Mesothelial cell of epicardium (in vitro differentiated cells): ENCODE results near the gene SPATA2L. TPM values are rescaled to one million over a fixed set of nuclear protein-coding genes. Genes with fewer than 3 reads are reported as not detected.

ENCODE experiments used
- DNase-seq, 2 experiments: peaks; one replicate each; pipeline ENCODE4 v3.0.0; 2021; ENCODE audit warnings: low spot score in 2 of 2; ENCODE audit not compliant: unreplicated experiment in 2 of 2
- H3K27ac Mint-ChIP-seq: 2 replicates; pipeline ENCODE4 v1.8.0; 2021; ENCODE audit warnings: mixed read lengths
- H3K27me3 Mint-ChIP-seq: 2 replicates; pipeline ENCODE4 v1.8.0; 2021; ENCODE audit warnings: low read depth, mixed read lengths
- H3K36me3 Mint-ChIP-seq: 2 replicates; pipeline ENCODE4 v1.8.0; 2021; ENCODE audit warnings: mixed read lengths
- H3K4me1 Mint-ChIP-seq: 2 replicates; pipeline ENCODE4 v1.8.0; 2021; ENCODE audit warnings: mixed read lengths
- H3K4me3 Mint-ChIP-seq: 2 replicates; pipeline ENCODE4 v1.8.0; 2021; ENCODE audit warnings: mild to moderate bottlenecking, moderate library complexity, mixed read lengths
- H3K9me3 Mint-ChIP-seq: 2 replicates; pipeline ENCODE4 v1.8.0; 2021; ENCODE audit warnings: mixed read lengths
- total RNA-seq: library from RNA; stranded (reverse); gene quantifications from 3 replicates; pipeline ENCODE4 v1.2.1, GENCODE V29; 2021
- TF ChIP-seq, protein P1 (sequence below): fragments of 200-600 bp; sonication (generic); IDR thresholded peaks from one replicate; pipeline ENCODE4 v1.5.0; 2021; ENCODE audit warnings: antibody characterized with exemption; ENCODE audit not compliant: unreplicated experiment

The SPATA2L gene
- total RNA-seq, 1 donor from 2014 or later: 7.5 TPM

DNA sequence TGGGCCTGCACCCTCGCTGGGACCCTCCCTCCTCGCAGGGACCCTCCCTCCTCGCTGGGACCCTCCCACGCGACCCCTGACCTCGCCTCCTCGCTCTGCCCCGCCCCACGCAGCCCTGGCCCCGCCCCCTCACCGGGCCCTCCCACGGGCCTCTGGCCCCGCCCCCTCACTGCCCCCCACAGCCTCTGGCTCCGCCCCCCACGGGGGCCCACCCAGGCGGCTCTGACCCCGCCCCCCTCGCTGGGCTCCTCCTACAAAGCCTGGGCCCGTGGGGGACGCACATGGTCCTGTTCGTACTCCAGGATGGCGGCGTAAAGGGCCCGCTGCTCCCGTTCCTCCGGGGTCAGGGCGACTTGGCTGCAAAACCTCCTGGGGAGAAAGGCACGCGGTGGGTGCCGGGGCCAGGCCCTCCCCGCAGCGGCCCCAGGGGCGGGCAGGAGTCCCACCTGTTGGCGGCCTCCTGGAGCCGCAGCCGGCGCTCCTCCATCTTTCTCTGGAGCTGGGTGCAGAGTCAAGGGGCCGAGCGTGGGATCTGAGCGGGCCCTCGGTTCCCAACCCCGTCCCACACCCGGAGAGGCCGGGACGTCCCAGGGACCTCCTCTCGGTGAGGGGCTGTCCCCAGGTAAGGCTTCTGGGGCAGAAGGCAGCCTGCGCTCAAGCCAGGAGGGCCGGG is 10.2 kb upstream of the SPATA2L start:
- Mint-ChIP-seq H3K4me1 (no peaks in the 10 kb centered on the region), H3K27ac (no peak overlapping the region), H3K9me3 (peaks cover 4% of the 10 kb centered on the region), H3K36me3 (peaks cover 11% of the 10 kb centered on the region), H3K4me3 (peak overlapping the region; percentile 69), H3K27me3 (no peaks in the 10 kb centered on the region)
- TF ChIP-seq, protein P1, sequence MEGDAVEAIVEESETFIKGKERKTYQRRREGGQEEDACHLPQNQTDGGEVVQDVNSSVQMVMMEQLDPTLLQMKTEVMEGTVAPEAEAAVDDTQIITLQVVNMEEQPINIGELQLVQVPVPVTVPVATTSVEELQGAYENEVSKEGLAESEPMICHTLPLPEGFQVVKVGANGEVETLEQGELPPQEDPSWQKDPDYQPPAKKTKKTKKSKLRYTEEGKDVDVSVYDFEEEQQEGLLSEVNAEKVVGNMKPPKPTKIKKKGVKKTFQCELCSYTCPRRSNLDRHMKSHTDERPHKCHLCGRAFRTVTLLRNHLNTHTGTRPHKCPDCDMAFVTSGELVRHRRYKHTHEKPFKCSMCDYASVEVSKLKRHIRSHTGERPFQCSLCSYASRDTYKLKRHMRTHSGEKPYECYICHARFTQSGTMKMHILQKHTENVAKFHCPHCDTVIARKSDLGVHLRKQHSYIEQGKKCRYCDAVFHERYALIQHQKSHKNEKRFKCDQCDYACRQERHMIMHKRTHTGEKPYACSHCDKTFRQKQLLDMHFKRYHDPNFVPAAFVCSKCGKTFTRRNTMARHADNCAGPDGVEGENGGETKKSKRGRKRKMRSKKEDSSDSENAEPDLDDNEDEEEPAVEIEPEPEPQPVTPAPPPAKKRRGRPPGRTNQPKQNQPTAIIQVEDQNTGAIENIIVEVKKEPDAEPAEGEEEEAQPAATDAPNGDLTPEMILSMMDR: no peak
- DNase-seq: peak in 1 of 2 experiments; percentile 55

DNA sequence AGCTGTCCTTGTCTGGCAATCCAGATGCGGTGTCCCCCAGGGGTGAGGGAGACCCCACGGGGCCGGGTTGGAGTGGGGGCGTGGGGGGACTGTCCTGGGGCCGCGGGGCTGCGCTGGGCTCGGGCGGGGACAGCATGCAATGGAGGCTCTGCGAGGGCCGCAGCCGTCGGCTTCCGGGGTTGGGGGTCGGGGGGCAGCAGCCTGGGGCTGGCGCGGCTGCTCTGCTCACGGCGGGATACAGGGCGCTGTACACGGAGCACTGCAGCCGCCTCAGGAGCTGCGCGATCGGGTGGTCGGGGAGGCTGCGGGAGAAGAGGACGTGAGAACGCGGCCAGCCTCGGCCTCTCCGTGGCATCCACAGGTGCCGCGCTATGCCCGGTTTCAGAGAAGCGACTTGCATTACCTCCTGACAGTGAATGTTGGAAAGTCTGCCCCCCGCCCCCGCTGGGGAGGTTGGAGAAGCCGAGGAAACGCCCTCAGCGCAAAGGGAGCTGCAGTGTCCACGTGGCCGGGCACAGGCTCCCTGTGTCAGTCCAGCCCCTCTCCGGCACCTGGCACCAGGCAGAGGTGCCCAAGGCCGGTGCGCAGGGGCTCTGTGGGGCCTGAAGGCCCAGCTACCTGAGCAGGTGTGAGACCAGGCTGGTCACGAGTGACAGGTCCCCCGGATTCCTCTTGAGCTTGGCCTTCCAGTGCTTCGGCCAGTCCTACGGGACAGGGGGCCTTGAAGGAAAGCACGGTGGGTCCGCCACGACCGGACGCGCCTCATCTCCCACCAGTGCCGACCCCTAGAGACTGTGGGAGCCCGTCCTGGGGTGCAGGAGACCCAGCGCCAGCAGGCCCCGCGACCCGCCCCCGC is 9.4 kb upstream of the SPATA2L start:
- H3K4me3 Mint-ChIP-seq: no peak overlapping the region
- H3K9me3 Mint-ChIP-seq: peaks cover 4% of the 10 kb centered on the region
- H3K36me3 Mint-ChIP-seq: peaks cover 7% of the 10 kb centered on the region
- H3K4me1 Mint-ChIP-seq: no peaks in the 10 kb centered on the region
- TF ChIP-seq, protein P1: no peak
- DNase-seq: no peak
- H3K27me3 Mint-ChIP-seq: no peaks in the 10 kb centered on the region
- no peak overlapping the region for H3K27ac Mint-ChIP-seq

DNA sequence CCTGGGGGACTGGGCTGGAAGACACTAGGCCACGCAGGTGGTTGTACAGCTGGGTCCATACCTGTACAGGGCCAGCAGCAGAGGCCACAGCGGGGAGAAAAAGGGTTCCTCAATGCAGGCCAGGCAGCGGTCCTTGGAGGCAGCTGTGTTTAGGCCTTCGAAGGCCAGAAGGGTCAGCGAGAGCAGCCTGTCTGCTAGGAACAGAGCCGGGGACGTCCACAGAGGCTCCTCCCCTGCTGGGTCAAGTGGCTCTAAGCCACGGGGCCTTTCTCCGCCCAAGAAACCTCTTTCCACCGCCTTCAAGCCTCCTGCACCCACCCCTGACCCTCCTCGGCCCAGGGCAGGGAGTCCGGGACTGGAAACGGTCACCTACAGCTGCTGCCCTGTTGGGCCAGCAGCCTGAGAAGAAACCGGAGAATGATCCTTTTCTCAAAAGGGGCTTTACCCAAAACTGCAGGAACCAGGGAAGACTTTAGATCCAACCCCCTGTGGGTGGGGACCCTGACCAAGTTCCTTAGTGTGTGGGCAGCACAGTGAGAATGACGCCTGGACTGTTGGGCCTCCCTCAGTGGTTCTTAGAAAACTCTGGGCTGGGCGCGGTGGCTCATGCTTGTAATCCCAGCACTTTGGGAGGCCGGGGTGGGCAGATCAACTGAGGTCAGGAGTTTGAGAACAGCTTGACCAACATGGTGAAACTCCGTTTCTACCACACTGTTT is 8.4 kb upstream of the SPATA2L start:
- H3K9me3 Mint-ChIP-seq: peaks cover 2% of the 10 kb centered on the region
- H3K36me3 Mint-ChIP-seq: peaks cover 6% of the 10 kb centered on the region
- H3K4me3 Mint-ChIP-seq: peak overlapping the region; percentile 38
- peaks cover 5% of the 10 kb centered on the region for H3K27me3 Mint-ChIP-seq
- H3K4me1 Mint-ChIP-seq: no peaks in the 10 kb centered on the region
- no peak overlapping the region for H3K27ac Mint-ChIP-seq
- TF ChIP-seq, protein P1: no peak
- DNase-seq: no peak

DNA sequence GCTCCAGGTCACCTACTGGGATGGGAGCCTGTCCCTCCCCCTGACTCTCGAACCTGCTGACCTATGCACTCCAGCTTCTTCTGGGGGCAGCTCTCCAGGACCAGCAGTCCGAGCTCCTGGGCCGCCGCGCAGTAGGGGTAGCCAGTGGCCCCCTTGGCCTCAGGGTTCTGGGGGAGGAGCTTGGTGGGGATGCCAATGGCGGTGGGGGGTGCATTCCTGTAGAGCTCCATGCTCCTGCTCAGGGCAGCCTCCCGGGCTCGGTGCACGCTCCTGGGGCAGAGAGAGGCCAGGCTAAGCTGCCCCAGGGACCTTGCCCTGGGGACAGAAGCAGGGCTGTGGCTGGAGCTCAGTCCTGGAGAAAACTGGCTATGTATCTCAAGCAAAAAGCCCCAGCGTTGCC is 7.7 kb upstream of the SPATA2L start:
- H3K27ac Mint-ChIP-seq: no peak overlapping the region
- H3K27me3 Mint-ChIP-seq: peaks cover 7% of the 10 kb centered on the region
- TF ChIP-seq, protein P1: no peak
- no peaks in the 10 kb centered on the region for H3K4me1 Mint-ChIP-seq
- no peaks in the 10 kb centered on the region for H3K36me3 Mint-ChIP-seq
- no peak for DNase-seq
- no peaks in the 10 kb centered on the region for H3K9me3 Mint-ChIP-seq
- no peak overlapping the region for H3K4me3 Mint-ChIP-seq

DNA sequence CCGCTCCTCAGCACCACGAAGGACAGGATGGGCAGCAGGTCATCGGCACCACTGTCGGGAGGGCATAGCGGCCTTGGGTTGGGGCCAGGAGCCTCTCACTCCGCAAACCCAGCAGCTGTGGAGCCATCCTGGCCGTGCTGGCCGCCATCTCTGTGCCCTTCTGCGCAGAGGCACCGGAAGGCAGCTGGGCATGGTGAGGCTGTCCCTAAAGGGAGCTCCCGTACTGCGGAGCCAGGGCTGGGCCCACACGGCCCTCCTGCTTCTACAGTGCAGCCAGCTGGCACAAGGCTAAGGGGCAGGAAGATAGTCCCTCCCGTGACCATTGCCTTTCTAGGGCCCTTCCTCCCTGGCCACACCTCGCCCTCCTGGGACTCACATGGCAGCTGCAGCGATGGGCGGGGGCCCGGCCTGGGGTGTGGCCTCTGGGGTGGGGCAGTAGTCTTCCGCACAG is 7.0 kb upstream of the SPATA2L start:
- DNase-seq: no peak
- no peaks in the 10 kb centered on the region for H3K36me3 Mint-ChIP-seq
- H3K4me3 Mint-ChIP-seq: no peak overlapping the region
- no peaks in the 10 kb centered on the region for H3K4me1 Mint-ChIP-seq
- peaks cover 8% of the 10 kb centered on the region for H3K27me3 Mint-ChIP-seq
- H3K9me3 Mint-ChIP-seq: no peaks in the 10 kb centered on the region
- TF ChIP-seq, protein P1: no peak
- H3K27ac Mint-ChIP-seq: no peak overlapping the region
